HG02973 (cell line): Measurements from ENCODE around the gene DNAJC18.
"Not testable (repeated sequence)": the region's sequence is repeated elsewhere in the genome, so short reads cannot be mapped to it uniquely, and the experiment has no call there.

Experiments
- ATAC-seq: cut with Tn5 transposase; IDR thresholded peaks from one replicate; pipeline ENCODE4 v1.9.1; 2021; ENCODE audit warnings: moderate library complexity; ENCODE audit not compliant: unreplicated experiment

The DNAJC18 gene

DNA sequence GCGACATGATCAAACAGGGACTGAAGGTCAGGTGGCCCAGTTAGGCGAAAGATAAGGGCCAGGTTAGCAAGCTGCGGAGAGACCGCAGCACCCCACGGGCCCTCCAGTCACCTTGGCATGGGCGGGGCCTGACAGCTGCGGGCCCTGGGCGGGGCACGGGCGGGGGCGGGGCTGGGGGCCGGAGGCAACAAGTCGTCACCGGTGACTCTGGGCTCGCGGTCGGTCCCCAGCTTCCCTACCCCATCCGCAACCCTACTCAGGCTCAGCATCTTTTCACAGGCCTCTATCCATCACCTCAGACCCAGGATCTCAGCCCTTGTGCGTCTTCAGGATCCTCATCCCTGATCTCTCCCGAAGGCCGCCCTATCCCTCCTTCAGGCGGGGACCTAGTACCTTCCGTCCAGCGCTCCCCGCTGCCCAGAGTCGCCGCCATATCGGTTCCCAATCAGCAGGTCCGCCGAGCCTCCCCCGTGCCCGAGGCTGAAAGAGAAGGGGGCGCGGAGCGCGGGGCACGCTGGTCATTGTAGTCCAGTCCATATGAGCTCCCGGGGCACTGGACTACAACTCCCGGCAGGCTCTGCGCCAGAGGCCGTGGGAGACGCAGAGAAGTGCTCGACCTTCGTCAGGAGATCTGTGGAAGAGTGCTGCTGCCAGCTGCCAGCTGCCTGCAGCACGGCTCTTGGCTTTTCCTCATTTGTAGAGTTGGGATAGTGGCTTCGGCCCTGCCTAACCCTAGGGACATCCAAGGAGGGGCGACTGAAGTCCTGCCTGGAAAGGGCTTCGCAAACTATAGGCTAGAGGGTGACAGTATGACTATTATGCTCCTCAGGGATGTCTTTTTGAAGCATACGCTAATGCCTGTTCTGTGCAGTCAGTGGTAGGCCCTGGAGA, at the start of gene DNAJC18:
Gene DNAJC18 (minus strand): TSS at position 513 of the 891 bp plus-strand sequence. CDS start 80 bp downstream, at position 433.
- ATAC-seq, result peak; percentile 77

DNA sequence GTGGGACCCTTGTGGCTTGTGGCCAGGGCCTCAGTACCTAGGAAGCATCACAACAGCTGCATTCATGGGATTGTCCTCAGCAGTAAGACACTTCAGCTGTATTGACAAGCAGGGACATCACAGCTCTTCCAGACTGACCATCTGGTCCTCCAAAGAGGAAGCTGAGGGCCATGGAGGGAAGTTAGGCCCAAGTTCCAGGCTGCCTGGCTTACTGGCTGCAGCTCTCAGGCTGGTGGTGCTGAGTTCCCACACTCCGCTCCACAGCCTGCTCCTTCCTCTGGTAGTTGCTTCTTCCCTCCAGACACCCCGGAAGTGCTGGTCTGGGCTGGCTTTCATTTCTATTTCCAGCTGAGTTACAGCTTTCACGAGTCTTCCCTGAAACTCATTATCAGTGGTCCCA, 48.9 kb upstream of the DNAJC18 start:
- no peak for ATAC-seq

DNA sequence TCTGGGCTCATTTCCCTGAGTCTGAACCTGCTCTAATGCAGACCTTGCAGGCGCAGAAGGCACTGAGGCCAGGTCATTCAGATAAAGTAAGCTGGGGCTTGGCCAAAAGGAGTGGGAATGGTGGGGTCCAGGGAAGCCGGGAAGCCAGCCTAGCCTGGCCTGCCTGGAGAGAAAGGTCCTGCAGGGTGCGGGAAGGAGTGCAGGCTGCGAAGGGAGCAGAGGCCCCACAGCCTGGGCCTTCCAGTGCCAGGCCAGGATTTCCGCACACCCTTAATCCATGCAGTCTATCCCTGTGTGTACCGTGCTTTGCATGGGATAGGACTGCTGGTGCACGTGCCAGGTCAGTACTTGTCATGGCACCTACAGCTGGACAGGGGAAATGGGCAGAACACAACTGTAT, 46.9 kb upstream of the DNAJC18 start:
- ATAC-seq, result no peak

DNA sequence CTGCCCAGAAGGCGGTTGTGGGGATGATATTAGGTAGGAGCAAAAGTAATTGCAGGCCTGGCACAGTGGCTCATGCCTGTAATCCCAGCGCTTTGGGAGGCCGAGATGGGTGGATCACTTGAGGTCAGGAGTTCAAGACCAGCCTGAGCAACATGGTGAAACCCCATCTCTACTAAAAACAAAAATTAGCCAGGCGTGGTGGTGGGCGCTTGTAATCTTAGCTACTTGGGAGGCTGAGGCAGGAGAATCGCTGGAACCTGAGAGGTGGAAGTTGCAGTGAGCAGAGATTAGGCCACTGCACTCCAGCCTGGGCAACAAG, 43.5 kb upstream of the DNAJC18 start:
- ATAC-seq, result not testable (repeated sequence)

DNA sequence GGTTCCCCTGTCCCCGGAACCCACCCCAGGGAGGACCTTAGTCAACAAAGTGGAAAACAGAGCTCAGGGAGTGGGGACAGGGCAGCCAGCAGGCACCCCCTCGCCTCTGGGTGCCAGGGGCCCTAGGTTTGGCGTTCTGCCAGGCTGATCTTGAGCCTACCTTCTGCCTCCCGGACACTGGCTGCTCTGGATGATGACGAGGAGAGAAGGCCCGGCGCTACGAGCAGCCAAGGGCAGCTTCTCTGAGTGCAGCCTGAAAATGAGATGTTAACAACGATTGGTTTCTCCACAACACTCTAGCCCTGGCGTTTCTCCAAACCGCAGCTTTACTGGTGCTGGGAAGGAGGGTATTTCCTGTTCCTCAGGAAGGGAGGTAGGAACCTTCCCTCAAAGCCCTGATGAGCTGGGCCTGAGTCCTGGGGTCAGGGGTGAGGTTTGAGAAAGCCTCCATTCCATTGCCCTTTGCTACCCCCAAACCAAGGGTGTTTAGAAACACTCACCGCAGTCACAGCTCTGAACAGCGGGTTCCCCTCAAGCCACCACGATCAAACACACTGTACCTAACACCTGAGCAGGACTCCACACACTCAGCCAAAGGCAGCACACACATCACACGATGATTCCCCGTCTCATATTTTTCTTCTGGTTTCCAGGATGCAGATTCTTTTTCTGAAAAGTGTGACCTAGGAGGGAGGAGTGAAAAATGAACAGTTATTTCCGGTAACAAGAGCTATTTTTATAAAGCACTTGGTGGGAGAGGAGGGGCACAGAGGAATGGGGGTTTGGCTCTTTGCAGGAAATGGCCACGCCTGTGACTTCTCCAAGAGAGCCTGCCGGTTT, 42.9 kb upstream of the DNAJC18 start, which contains the start of gene STING1:
Gene STING1 (minus strand): TSS at position 709 of the 840 bp plus-strand sequence. CDS start 1,054 bp downstream, outside the sequence.
- peak; percentile 45 for ATAC-seq

DNA sequence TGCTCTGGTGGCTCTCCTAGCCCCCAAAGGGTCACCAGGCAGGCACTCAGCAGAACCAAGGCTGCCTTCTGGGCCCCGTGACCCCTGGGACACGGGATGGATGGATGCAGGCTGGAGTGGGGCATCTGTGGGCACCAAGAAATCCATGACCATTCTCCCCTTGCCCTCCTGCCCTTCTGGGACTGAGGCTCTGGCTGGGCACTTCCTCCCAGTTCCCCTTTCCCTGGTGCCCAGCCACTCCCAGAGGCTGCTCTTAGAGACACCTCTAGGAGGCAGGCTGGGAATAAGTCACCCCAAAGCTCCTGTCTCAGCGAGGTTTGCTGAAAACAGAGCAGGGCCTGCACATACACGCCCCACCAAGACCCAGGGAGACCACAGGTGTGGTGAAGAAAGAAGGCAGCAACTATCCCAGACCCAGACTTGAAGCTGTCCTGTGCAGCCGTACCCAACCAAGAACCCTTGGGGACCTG, 42.3 kb upstream of the DNAJC18 start:
- no peak for ATAC-seq

DNA sequence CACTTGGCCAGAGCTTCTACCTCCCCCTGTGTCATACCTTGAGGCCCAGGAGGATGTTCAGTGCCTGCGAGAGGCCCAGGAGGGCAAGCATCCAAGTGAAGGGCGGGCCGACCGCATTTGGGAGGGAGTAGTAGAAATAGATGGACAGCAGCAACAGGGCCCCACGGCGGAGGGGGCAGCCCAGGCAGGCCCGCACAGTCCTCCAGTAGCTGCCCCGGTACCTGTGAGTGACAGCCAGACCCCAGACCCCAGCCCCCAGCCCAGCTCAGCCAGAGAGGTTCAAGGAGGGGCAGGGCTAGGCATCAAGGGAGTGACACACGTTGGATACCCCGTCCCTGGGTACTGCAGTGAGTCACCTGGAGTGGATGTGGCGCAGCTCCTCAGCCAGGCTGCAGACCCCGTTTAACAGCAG, 41.8 kb upstream of the DNAJC18 start:
- no peak for ATAC-seq

DNA sequence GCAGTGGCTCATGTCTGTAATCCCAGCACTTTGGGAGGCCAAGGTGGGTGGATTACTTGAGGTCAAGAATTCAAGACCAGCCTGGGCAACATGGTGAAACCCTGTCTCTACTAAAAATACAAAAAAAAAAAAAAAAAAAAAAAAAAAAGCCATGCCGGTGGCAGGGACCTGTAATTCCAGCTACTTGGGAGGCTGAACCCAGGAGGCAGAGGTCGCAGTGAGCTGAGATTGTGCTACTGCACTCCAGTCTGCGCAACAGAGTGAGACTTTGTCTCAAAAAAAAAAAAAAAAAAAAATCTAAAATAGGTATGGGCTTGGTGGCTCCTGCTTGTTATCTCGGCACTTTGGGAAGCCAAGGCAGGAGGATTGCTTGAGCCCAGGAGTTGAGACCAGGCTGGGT, 40.4 kb upstream of the DNAJC18 start:
- not testable (repeated sequence) for ATAC-seq

DNA sequence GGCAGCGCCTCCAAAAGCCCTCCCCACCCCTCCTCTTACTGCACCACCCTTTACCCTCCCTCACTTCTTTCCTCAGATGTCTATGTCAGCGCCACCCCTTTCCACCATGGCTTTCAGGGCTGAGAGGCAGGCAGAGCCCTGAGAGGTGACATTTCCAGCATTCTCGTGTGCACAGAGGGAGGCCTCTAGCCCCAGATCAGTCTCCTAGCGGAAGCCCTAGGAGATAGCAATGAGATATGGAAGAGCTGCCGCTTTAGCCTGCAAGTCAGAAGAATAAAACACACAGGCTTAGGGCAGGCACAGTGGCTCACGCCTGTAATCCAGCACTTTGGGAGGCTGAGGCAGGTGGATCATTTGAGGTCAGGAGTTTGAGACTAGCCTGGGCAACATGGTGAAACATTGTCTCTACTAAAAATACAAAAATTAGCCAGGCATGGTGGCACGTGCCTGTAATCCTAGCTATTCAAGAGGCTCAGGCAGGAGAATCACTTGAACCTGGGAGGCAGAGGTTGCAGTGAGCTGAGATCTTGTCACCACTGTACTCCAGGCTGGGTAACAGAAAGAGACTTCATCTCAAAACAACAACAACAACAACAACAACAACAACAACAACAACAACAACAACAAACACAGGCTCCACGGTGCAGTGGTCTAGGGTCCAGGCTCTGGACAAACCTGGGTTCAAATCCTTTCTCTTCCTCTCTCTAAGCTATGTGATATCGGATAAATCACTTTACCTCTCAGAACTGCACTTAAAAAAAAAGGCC, 39.5 kb upstream of the DNAJC18 start:
- ATAC-seq, result not testable (repeated sequence)

DNA sequence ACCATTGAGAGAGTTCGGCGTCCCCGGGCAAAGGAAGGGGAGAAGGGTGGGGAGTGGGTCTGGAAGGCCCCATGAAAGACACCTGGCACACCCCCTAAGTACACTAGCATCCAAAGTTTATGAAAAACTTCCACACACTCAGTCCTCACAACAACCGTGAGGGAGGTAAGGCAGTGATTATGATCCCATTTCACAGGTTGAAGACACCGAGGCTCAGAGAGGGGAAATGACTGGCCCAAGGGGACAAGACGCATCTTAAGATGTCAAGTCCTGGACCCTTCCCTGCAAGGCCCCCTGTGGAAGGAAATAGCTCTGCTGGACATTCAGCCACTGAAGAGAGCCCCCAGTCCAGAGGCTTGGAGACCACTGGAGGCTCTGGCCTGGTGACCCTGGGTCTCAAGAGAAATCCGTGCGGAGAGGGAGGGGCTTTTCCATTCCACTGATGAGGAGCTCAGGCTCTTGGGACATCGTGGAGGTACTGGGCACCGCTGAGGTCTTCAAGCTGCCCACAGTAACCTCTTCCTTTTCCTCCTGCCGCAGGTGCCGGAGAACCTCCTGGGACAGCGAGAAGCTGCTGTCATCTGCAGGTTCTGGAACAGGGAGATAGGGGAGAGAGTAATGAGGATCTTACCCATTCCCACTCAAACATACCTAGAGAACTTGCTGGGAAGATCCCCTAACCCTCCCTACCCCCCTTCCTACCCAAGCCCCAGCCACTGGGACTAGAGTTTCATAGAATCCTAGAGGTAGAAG, 36.7 kb upstream of the DNAJC18 start:
- ATAC-seq, result no peak

DNA sequence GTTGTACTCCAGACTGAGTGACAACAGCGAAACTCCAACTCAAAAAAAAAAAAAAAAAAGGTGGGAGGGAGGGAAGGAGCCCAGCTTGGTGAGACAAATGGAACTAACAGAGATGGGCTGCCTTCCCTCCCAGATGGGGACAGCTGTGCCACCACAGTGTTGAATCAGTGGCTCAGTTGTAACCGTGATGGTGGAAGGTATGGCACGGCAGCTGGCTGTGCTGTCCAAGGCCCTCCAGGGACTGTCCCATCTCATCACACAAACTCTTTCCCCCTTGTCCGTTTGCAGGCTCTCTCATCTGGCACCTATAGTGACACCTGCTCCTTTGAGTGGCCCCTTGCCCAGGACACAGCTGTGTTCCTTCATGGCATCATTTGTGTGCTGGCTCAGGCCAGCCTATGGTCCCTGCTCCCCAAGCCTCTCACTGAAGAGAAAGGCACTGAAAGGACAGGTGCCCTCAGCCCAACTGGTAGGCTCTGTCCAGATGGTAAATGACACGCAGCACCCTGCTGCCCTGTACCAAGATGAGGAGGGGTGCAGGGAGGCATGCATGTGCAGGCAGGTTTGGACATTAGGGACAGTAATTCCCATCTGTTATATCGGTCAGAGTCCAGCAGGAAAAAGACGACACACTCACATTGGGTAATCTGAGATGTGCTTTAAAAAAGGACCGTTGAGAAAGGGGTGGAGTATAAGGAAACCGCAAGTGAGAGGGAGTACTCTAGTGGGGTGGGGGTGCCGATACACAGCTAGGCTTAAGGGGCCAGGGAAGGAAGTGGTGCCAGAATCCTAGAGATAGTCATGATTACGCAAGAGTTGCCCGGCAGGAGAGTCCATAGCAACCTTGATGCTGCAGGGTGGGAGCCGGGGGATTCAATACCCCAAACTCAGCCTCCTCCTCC, 35.8 kb upstream of the DNAJC18 start:
- no peak for ATAC-seq

DNA sequence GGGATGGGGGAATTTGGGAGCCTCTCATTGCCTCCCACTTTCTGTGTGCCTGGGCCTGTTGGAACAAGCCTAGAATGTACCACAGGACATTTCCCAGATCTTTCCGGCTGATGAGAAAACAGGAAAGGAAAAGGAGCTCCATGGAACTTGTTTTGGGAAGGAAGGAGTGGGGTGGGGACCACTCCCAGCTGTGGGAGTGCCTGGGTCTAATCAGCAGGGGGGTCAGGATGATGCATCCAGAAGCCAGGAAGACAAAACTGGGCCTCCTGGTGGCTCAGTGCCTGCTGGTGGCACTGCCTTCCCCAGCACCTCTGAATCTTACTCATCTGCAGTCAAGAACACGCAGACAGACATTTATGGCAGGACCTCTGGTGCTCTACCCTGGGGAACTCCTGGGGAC, 34.2 kb upstream of the DNAJC18 start:
- ATAC-seq, result no peak

DNA sequence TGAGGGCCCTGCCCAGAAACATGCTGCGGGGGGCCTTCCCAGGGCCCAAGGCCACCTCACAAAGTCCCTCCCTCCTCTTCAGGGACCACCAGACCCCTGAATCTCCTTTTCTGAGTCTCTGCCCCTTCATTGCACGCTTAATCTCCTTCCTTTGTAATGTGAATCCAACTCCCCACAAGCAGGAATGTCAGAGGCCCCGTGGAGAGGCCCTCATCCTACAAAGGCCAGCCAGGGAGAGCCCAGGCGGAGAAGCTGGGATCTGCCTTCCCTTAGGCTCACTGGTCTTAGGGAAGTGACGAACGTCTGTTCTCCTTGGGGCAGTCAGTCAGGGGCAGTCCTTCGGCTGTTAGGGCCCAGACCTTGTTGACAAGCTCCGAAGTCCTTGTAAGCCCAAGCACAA, 33.8 kb upstream of the DNAJC18 start:
- ATAC-seq, result no peak

DNA sequence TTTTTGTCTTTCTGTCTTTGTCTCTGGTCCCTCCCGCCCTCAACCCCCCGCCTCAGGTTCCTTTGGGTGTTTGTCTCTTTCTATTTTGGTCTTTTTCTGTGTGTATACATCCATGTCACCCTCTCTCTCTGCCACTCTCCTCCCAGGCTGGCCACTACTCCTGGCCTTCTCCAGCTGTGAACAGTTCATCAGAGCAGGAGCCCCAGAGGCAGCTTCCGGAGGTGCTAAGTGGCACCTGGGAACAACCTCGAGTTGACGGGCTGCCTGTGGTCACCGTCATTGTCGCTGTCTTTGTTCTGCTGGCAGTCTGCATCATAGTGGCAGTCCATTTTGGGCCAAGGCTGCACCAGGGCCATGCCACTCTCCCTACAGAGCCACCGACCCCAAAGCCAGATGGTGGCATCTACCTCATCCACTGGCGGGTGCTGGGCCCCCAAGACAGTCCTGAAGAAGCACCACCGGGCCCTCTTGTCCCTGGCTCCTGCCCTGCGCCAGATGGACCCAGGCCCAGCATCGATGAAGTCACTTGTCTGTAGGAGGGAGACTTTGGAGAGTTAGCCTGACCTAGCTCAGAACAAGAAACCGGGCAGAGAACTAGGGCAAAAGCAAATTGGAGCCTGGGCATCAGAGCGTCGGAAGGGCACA, 33.2 kb upstream of the DNAJC18 start:
- ATAC-seq, result no peak

DNA sequence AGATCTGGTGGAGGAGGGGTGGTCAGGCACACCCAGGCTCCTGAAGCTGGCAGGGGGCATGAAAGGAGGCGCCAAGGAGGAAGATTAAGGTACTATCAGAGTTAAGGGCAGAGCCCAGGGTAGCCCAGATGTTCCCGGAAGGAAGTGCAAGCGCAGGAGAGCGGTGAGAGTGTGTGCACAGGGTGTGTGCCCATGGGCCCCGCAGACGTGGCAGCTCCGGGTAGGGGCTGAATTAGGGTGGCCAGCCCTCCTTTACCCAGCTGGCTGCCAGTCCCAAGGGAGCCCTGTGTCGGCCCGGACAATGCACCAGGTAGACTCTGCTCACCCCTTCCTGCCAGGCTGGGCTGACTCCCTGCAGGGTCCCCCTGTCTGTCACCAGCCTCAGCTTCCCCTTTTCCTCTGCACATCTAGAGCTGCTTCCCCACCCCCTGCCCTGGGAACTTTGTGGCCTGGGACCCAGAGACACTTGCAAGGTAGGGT, 31.5 kb upstream of the DNAJC18 start, which contains the start of gene SMIM33:
Gene SMIM33 (plus strand): TSS at position 184 of the 480 bp plus-strand sequence. CDS start 118 bp downstream, at position 302.
- ATAC-seq, result no peak

DNA sequence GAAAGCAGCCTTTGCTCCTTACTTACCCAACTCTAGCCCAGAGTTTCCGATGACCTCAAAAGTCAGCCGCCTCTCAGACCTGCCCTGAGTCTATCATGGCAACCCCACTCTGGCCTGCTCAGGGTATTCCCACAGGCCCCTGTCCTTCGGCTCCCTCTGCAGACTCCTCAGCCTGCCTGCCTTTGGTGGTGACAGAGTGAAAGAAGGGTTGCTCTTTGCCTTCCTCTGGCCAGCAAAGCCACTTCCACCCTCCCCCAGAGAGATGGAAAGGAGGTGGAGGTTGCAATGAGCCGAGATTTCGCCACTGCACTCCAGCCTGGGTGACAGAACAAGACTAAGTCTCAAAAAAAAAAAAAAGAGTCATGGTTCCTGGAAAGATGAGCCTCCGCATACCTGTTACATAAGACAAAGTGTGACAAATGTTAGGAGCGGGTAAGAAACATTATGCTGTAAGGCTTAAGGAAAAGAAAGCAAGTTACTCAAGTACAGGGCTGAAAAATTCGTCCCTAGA, 29.2 kb upstream of the DNAJC18 start:
- ATAC-seq, result no peak

DNA sequence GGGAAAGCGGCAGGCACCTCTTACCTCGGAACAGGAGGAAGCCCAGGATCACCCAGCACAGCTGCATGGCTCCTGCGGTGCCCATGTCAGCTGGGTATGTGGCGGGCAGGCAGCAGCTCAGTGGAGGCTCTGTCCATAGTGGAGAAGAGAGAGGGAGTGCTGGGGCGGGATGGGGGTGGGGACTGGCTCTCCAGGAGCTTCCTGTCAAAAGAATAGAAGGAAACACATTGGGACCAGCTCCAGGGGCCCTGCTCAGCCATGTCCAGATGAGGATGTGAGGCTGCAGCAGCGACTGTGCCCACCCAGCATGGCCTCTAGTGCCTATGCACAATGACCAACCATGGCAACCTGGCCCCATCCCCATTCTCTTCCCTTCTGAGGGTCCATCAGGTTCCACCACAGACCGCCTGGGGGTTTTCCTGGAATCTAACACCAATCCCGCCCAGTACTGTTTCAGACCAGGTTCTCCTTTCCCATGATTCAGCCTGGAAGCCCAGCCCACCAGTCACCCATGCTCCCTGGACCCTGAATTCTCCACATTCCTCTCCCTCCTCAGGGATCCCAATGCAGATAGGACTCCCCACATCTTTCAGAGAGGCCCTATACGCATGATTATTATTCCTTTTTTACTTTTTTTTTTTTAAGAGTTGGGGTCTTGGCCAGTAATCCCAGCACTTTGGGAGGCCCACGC, 23.4 kb upstream of the DNAJC18 start, which contains the start of gene ECSCR:
Gene ECSCR (minus strand): TSS at position 158 of the 691 bp plus-strand sequence. CDS start 73 bp downstream, at position 85.
- ATAC-seq, result no peak
